K562 (cell line): Measurements from ENCODE around the gene SPATA6. TPM values are rescaled to one million over a fixed set of nuclear protein-coding genes. Genes with fewer than 3 reads are reported as not detected.

Source experiments
- ATAC-seq: fragments of 200-7000 bp; cut with Tn5 transposase; 3 replicates; pipeline ENCODE4 v1.9.1; 2020; ENCODE audit warnings: moderate library complexity
- BruUV-seq: library from RNA; stranded (reverse); fragments of 400-500 nt; replicated peaks from 2 replicates; lab custom pipeline; 2021; lab: Mats Ljungman, UMichigan
- CTCF ChIA-PET: fragments of 300-600 bp; formaldehyde crosslinking; extraction: SDS; loops from one replicate; lab custom pipeline; 2021; ENCODE audit warnings: low intra/inter-chr PET ratio; lab: Yijun Ruan, JAX
- POLR2A ChIA-PET: fragments of 300-600, 350-650 bp; sonication (Branson Sonifier 250); formaldehyde crosslinking; extraction: SDS; loops from one replicate; lab custom pipeline; 2021; ENCODE audit warnings: antibody characterized with exemption, inconsistent platforms; lab: Yijun Ruan, JAX
- DNase-seq, 4 experiments: peaks; one replicate each; pipeline versions ENCODE4 v3.0.0 to v3.0.0-alpha.2; 2011 to 2018; ENCODE audit warnings: low spot score in 3 of 4, mixed read lengths in 3 of 4; ENCODE audit errors: extremely low read depth in 1 of 4
- FAIRE-seq: peaks from 2 replicates; lab custom pipeline; 2011; peaks lifted over from hg19 to GRCh38; lab: Jason Lieb, UNC
- H2AFZ ChIP-seq: 2 replicates; pipeline ENCODE4 v1.6.0; 2011; ENCODE audit warnings: low read depth, low read length, control low read depth, inconsistent platforms
- H3K27ac ChIP-seq: fragments of 200-600 bp; 3 replicates; pipeline ENCODE4 v1.8.0; 2011; ENCODE audit warnings: low read depth, mild to moderate bottlenecking, control low read depth, inconsistent platforms, low read length, moderate library complexity, mixed read lengths; ENCODE audit errors: extremely low read depth
- H3K27me3 ChIP-seq, 2 experiments: fragments of 300-600 bp in 1 of 2; 2 replicates in 1 of 2; 3 replicates in 1 of 2; pipeline versions ENCODE4 v1.6.0 to v1.8.0; 2011; ENCODE audit warnings: inconsistent platforms in 2 of 2, low read length in 2 of 2, mild to moderate bottlenecking in 1 of 2, mixed read lengths in 1 of 2, moderate library complexity in 1 of 2; ENCODE audit not compliant: control insufficient read depth in 2 of 2, insufficient read depth in 2 of 2
- H3K36me3 ChIP-seq: fragments of 300-600 bp; 3 replicates; pipeline ENCODE4 v1.8.0; 2011; ENCODE audit warnings: mild to moderate bottlenecking, low read length, inconsistent platforms; ENCODE audit not compliant: control insufficient read depth, insufficient read depth
- H3K4me1 ChIP-seq, 2 experiments: fragments of 200-600 bp in 1 of 2; replicated peaks in 1 of 2; 2 replicates in 1 of 2; 3 replicates in 1 of 2; pipeline versions ENCODE4 v1.5.1 to v1.8.0; 2011; ENCODE audit warnings: inconsistent platforms in 2 of 2, low read length in 2 of 2, mild to moderate bottlenecking in 1 of 2, mixed read lengths in 1 of 2, moderate library complexity in 1 of 2; ENCODE audit not compliant: control insufficient read depth in 2 of 2, insufficient read depth in 2 of 2
- H3K4me2 ChIP-seq: 2 replicates; pipeline ENCODE4 v1.6.1; 2011; ENCODE audit warnings: low read length, control low read depth, inconsistent platforms, mixed read lengths; ENCODE audit not compliant: insufficient read depth
- H3K4me3 ChIP-seq: fragments of 200-600 bp; sonication (generic), shearing (Covaris generic); 2 replicates; pipeline ENCODE4 v1.5.1; 2016; ENCODE audit warnings: control low read depth, inconsistent platforms
- H3K79me2 ChIP-seq: fragments of 200-600 bp; 3 replicates; pipeline ENCODE4 v1.8.0; 2011; ENCODE audit warnings: low read length, inconsistent platforms; ENCODE audit not compliant: control insufficient read depth, insufficient read depth
- H3K9ac ChIP-seq, 2 experiments: 2 replicates each; pipeline versions ENCODE4 v1.6.0 to v1.6.1; 2011; ENCODE audit warnings: low read depth in 2 of 2, low read length in 2 of 2, control low read depth in 1 of 2, inconsistent platforms in 1 of 2, mild to moderate bottlenecking in 1 of 2, mixed read lengths in 1 of 2; ENCODE audit not compliant: insufficient read depth in 1 of 2
- H3K9me1 ChIP-seq: one replicate; pipeline ENCODE4 v1.6.0; 2011; ENCODE audit warnings: inconsistent platforms, mild to moderate bottlenecking, low read length, moderate library complexity; ENCODE audit not compliant: control insufficient read depth, insufficient read depth
- H3K9me3 ChIP-seq: replicated peaks from 2 replicates; pipeline ENCODE4 v1.5.1; 2011; ENCODE audit warnings: low read depth, low read length, inconsistent platforms; ENCODE audit not compliant: control insufficient read depth, insufficient read depth
- H4K20me1 ChIP-seq: replicated peaks from 2 replicates; pipeline ENCODE4 v1.6.1; 2011; ENCODE audit warnings: low read length, inconsistent platforms, mixed read lengths; ENCODE audit not compliant: control insufficient read depth, insufficient read depth
- GABPB2 ChIP-seq: fragments of 250-450 bp; sonication (Bioruptor Pico); conservative IDR thresholded peaks from 2 replicates; pipeline ENCODE4 v1.5.1; 2021; ENCODE audit warnings: mild to moderate bottlenecking
- HDAC1 ChIP-seq, 2 experiments: fragments of 450-650 bp; IDR thresholded peaks; 2 replicates each; pipeline ENCODE4 v1.6.1; 2016 to 2017; ENCODE audit warnings: inconsistent platforms in 1 of 2, mild to moderate bottlenecking in 1 of 2, moderate library complexity in 1 of 2
- HEY1 ChIP-seq: fragments of 250-450 bp; sonication (Bioruptor Pico); IDR thresholded peaks from 2 replicates; pipeline ENCODE4 v1.5.0; 2020; ENCODE audit warnings: mild to moderate bottlenecking, moderate library complexity, borderline replicate concordance
- KLF10 ChIP-seq: fragments of 250-450 bp; sonication (Bioruptor Pico); IDR thresholded peaks from 2 replicates; pipeline ENCODE4 v1.6.1; 2021; ENCODE audit warnings: matching md5 sums
- LARP7 ChIP-seq: fragments of 450-650 bp; IDR thresholded peaks from 2 replicates; pipeline ENCODE4 v1.6.1; 2016
- MLLT1 ChIP-seq, 2 experiments: fragments of 450-650 bp; IDR thresholded peaks; 2 replicates each; pipeline ENCODE4 v1.6.1; 2016
- MLX ChIP-seq, 2 experiments: fragments of 450-650 bp in 1 of 2; sonication (generic) in 1 of 2; formaldehyde crosslinking; conservative IDR thresholded peaks; 2 replicates each; pipeline versions ENCODE4 v1.4.0 to v1.8.1; 2020 to 2022; ENCODE audit warnings: mild to moderate bottlenecking in 1 of 2, missing genetic modification reagents in 1 of 2
- POU5F1 ChIP-seq: fragments of 150-350 bp; IDR thresholded peaks from 2 replicates; pipeline ENCODE4 v1.6.1; 2014; ENCODE audit warnings: borderline replicate concordance, low read length, low read depth, mild to moderate bottlenecking; ENCODE audit not compliant: partially characterized antibody
- RFX5 ChIP-seq: IDR thresholded peaks from 2 replicates; pipeline ENCODE4 v1.6.1; 2011; ENCODE audit warnings: low read depth, mild to moderate bottlenecking, improper control_type of control experiment, low read length
- SAP30 ChIP-seq: fragments of 200-600 bp; sonication (generic); IDR thresholded peaks from 2 replicates; pipeline ENCODE4 v1.6.1; 2012; ENCODE audit warnings: borderline replicate concordance, low read depth, mild to moderate bottlenecking, moderate library complexity, low read length, control low read depth, inconsistent platforms; ENCODE audit not compliant: insufficient read depth, poor library complexity, severe bottlenecking
- U2AF2 ChIP-seq: fragments of 200-400 bp; formaldehyde crosslinking; optimal IDR thresholded peaks from 2 replicates; pipeline ENCODE3; 2017; ENCODE audit warnings: low read depth, mild to moderate bottlenecking, low read length
- ZBTB33 ChIP-seq: sonication (generic); formaldehyde crosslinking; IDR thresholded peaks from 2 replicates; pipeline ENCODE4 v1.8.1; 2023; ENCODE audit warnings: mild to moderate bottlenecking, missing genetic modification reagents
- ZNF444 ChIP-seq: fragments of 250-450 bp; sonication (Bioruptor Pico); IDR thresholded peaks from 2 replicates; pipeline ENCODE4 v1.4.0; 2020; ENCODE audit warnings: mild to moderate bottlenecking, moderate library complexity
- ZNF644 ChIP-seq: fragments of 200-800 bp; sonication (Bioruptor generic); IDR thresholded peaks from 2 replicates; pipeline ENCODE4 v1.6.1; 2016; ENCODE audit warnings: low read depth, missing genetic modification characterization, missing compliant biosample characterization
- WGBS: fragments of 100-300 bp; shearing (Covaris generic); methylation state at CpG from one replicate; pipeline ENCODE4 v1.1.6; 2016; ENCODE audit warnings: low coverage, mixed read lengths; ENCODE audit not compliant: insufficient coverage; ENCODE audit errors: missing lambda C conversion rate; 5-methylcytosine and 5-hydroxymethylcytosine counted together
- in situ Hi-C: fragments of 300-500 bp; cut with MboI; formaldehyde crosslinking; loops from 4 replicates; pipeline ENCODE4 v1.15.0; 2018; ENCODE audit warnings: inconsistent platforms, mixed read lengths
- intact Hi-C: fragments of 100-400 bp; cut with micrococcal nuclease; formaldehyde crosslinking; loops from 2 replicates; pipeline ENCODE4 v1.14.2; 2022
- polyA plus RNA-seq, 8 experiments: library from polyadenylated mRNA; depleted of rRNA in 4 of 8; stranded (reverse) in 5 of 8; unstranded in 3 of 8; fragments of >200 nt; fragmentation: Nextera tagmentation in 2 of 8; fragmentation: Illumina TruSeq in 1 of 8; extraction: Ambion mirVana in 2 of 8; extraction: Trizol in 1 of 8; gene quantifications; 2 replicates each; pipeline versions ENCODE4 v1.2.1 to v1.2.3, GENCODE V29; 2011 to 2014; ENCODE audit warnings: inconsistent platforms in 1 of 8, missing spikeins in 1 of 8
- total RNA-seq, 7 experiments: library from RNA; depleted of rRNA in 6 of 7; stranded (reverse); fragments of >200 nt in 6 of 7; fragmentation: Illumina TruSeq in 2 of 7; extraction: Trizol in 2 of 7; gene quantifications; 2 replicates each; pipeline versions ENCODE4 v1.2.1 to v1.2.3, GENCODE V29; 2011 to 2021; ENCODE audit warnings: low replicate concordance in 1 of 7

SPATA6 gene
- total and polyA plus RNA-seq, 9 of the 15 experiments (the other 6 are each of a cell fraction or from before 2014, with no cell fraction given), result 0.01 to 0.91 (median 0.18) TPM

- ChIA-PET POLR2A (no interaction called here), CTCF (no interaction called here)
- TF ChIP-seq RFX5 (no peak), POU5F1 (no peak), ZNF644 (tag) (no peak), MLLT1 (IDR thresholded peaks at IDR 0.05) (no peak), GABPB2 (CRISPR knock-in tag) (no peak), SAP30 (no peak), HEY1 (CRISPR knock-in tag) (no peak), U2AF2 (no peak), MLX (CRISPR knock-in tag; conservative IDR thresholded peaks at IDR 0.05) (no peak), KLF10 (CRISPR knock-in tag) (no peak), ZNF444 (CRISPR knock-in tag) (no peak), HDAC1 (IDR thresholded peaks at IDR 0.05) (no peak), ZBTB33 (CRISPR knock-in tag) (no peak), LARP7 (no peak)
- Histone ChIP-seq H3K36me3 (no peaks in the 10 kb centered on the region), H3K79me2 (no peaks in the 10 kb centered on the region), H3K27me3 (no peaks in the 10 kb centered on the region), H3K4me2 (no peak overlapping the region), H3K9me3 (no peaks in the 10 kb centered on the region), H3K4me1 (no peaks in the 10 kb centered on the region), H2AFZ (no peak overlapping the region), H3K9ac (no peak overlapping the region), H3K9me1 (no peaks in the 10 kb centered on the region), H3K4me3 (no peak overlapping the region), H3K27ac (no peak overlapping the region), H4K20me1 (no peaks in the 10 kb centered on the region)
- ATAC-seq, result no peak
- no peak for FAIRE-seq
- in situ Hi-C loops (no loop called here), intact Hi-C loops (no loop called here)
- no peak for DNase-seq
- no TSS peak for BruUV-seq
- WGBS, result 0% methylated on average over 1 of the region's 1 CpG
Observed at GRCh38 chr1:48506870-48507269, 34.9 kb upstream of the SPATA6 start.
